GM20000 (cell line): Measurements from ENCODE around the gene SLF2.

Source experiments
- DNase-seq: peaks from one replicate; pipeline ENCODE4 v3.0.0; 2012; ENCODE audit warnings: low spot score
- CTCF ChIP-seq: IDR thresholded peaks from 2 replicates; pipeline ENCODE4 v1.5.1; 2012; ENCODE audit warnings: mild to moderate bottlenecking, control low read depth; ENCODE audit errors: extremely low read depth, missing control alignments

SLF2 gene

DNA sequence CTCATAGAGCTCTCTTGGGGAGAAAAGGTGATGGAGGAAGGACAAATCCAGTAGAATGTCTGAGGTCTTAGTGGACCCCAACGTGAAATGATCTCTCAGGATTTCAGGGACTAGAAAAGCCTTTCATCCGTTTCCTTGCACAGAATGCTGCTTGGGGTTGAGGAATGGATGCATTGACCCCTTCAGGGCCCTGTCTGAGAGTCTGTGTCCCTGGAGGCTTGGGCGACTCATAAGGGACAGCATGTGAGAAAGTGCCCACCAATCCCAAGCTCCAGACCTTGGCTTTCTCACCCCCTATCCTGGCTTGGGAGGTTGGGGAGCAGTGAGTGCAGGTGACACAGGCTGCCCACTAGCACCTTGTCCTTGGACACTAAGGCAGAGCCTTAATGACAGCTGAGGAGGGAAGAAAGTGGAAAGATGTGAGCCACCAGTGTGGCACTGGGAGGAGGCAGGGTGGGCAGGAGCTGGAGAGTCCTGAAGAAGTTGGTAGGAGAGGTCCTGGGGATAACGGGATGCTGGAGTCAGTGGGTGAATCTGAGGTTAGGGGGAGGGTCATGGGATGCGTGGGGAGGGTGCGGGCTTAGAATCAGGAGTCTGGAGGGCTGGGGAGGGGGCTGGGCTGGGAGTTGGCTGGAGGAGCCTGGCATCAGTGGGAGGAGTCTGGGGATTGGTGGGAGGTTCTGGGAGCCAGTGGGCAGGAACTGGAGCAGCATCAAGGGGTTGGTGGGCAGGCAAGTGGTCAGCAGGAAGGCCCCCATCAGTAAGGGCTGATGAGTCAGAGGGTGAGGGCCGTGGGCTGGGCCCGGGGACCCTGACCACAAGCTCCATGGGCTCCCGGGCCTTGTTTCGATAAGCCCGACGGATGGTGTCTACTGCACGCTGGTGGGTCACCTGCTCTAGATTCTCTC is 95.4 kb downstream of the SLF2 start:
- DNase-seq = no peak
- no peak for TF ChIP-seq CTCF

- TF ChIP-seq CTCF = no peak
- no peak for DNase-seq
Measured at GRCh38 chr10:101008823-101009423, 96.2 kb downstream of the SLF2 start.

- TF ChIP-seq CTCF = no peak
- no peak for DNase-seq
Measured at GRCh38 chr10:101010329-101010728, 97.6 kb downstream of the SLF2 start.

GRCh38 chr10:101011517-101012423 is 99.0 kb downstream of the SLF2 start:
- DNase-seq = no peak

DNA sequence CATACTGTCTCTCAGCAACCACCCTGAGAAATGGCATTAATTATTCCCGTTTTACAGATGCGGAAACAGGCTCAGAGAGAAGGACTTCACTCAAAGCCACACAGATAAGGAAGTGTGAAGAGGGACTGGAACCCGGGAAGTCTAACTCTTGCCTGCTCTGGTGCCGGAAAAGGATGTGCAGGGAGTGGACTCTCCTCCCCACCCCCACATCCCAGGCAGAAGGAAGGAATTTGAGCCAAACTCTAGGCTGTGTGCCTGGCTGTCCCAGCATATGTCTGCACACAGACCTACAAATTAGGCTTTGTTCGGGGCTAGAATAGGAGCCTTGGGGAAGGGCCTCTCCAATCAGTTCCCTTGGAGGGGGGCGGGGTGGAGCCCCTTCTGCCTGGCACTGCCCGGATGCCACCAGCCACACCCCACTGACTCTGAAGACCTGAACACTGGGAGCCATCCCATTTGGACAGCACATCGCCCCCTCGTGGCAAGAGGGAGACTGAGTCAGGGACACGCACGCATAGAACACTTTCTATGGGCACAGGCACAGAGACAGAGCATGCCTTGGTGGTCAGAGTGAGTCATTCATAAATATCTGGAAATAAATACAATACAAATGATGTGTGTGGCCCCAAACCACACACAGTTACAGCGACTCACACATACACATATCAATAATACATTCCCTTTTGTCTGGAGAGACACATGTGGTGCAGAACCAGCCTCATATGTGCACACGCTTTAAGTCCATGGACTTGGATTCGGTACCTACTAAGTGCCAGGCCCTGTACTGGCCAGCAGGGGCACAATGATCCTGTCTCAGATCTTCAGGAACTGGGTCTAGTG is 100.0 kb downstream of the SLF2 start:
- peak; percentile 78 for TF ChIP-seq CTCF
- peak; percentile 89 for DNase-seq

More at GRCh38 chr10:101011517-101012423, 99.0 kb downstream of the SLF2 start:
- no peak for TF ChIP-seq CTCF

DNA sequence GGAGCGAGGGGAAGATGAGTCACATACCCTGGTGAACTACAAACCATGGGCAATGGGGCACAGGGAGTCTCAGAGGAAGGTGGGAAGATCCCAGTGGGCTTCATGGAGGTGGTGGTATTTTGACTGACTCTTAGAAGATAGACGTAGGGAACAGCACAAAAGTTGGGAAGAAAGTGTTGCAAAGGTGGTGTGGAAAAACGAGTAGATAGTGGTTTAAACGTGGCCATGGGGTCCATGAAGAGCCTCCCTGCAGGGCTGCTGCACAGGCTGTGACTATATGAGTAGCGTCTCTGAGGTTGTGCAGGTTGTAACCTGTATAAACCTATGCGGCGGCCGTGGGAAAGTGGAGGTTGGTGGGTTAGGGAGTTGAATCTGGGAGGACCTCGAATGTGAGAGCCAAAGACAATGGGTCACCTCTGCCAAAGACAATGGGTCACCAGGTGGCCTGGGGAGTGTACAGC is 100.6 kb downstream of the SLF2 start:
- no peak for TF ChIP-seq CTCF
- DNase-seq = no peak
